ENCODE measurements around the gene SMIM23.

- TF ChIP-seq YY1 (IDR thresholded peaks at IDR 0.05; ENCODE audit: insufficient read depth, insufficient read length): no peak
- no peak for TF ChIP-seq ZNF274 (IDR thresholded peaks at IDR 0.05; ENCODE audit: low read depth, low read length)
- TF ChIP-seq SUZ12 (IDR thresholded peaks at IDR 0.05; ENCODE audit: extremely low read depth, insufficient read depth, insufficient read length): no peak
These were observed 23.5 kb upstream of the SMIM23 start for GRCh38 chr5:171762021-171762608.

Data from NT2/D1 (cell line).